HEK293 (cell line): Measurements from ENCODE around the gene ASCC3.

Source experiments
- CTCF ChIA-PET: fragments of 350-600 bp; formaldehyde crosslinking; extraction: SDS; loops from one replicate; lab custom pipeline; 2021; ENCODE audit warnings: antibody characterized with exemption; lab: Yijun Ruan, JAX
- POLR2A ChIA-PET: fragments of 300-600 bp; formaldehyde crosslinking; extraction: SDS; loops from one replicate; lab custom pipeline; 2020; ENCODE audit warnings: antibody characterized with exemption, inconsistent platforms; lab: Yijun Ruan, JAX
- H3K27ac ChIP-seq: fragments of 200-500 bp; sonication (Bioruptor generic); 2 replicates; pipeline ENCODE4 v1.5.1; 2014; ENCODE audit warnings: low read depth, low read length, control low read depth, inconsistent platforms; ENCODE audit errors: extremely low read depth
- H3K36me3 ChIP-seq, 2 experiments: fragments of 200-500 bp in 1 of 2; sonication (Bioruptor generic) in 1 of 2; 1 replicate in 1 of 2; 2 replicates in 1 of 2; pipeline ENCODE4 v1.5.1; 2014 to 2017; ENCODE audit warnings: inconsistent platforms in 2 of 2, low read length in 2 of 2; ENCODE audit not compliant: control insufficient read depth in 2 of 2, insufficient read depth in 1 of 2
- H3K4me1 ChIP-seq: fragments of 200-500 bp; sonication (Bioruptor generic); 2 replicates; pipeline ENCODE4 v1.5.1; 2014; ENCODE audit warnings: mild to moderate bottlenecking, low read length, inconsistent platforms; ENCODE audit not compliant: control insufficient read depth, insufficient read depth
- H3K4me3 ChIP-seq: 2 replicates; pipeline ENCODE4 v1.5.1; 2011; ENCODE audit warnings: low read depth, mild to moderate bottlenecking, control low read depth, low read length, moderate library complexity
- H3K9me3 ChIP-seq: fragments of 200-500 bp; sonication (Bioruptor generic); 2 replicates; pipeline ENCODE4 v1.5.1; 2014; ENCODE audit warnings: low read depth, low read length, inconsistent platforms; ENCODE audit not compliant: control insufficient read depth, insufficient read depth
- PRDM2 ChIP-seq: fragments of 450-650 bp; formaldehyde crosslinking; IDR thresholded peaks from 2 replicates; pipeline ENCODE4 v1.5.1; 2016; ENCODE audit warnings: missing biosample characterization, missing genetic modification characterization, borderline replicate concordance
- SALL2 ChIP-seq: fragments of 450-650 bp; formaldehyde crosslinking; IDR thresholded peaks from 2 replicates; pipeline ENCODE4 v1.5.0; 2017; ENCODE audit warnings: missing biosample characterization, mild to moderate bottlenecking, missing genetic modification characterization, borderline replicate concordance
- SETDB1 ChIP-seq: IDR thresholded peaks from one replicate; pipeline ENCODE4 v1.6.1; 2017; ENCODE audit warnings: mild to moderate bottlenecking, low read length, moderate library complexity, mixed read lengths; ENCODE audit not compliant: insufficient read length
- TSHZ1 ChIP-seq: fragments of 450-650 bp; formaldehyde crosslinking; IDR thresholded peaks from 2 replicates; pipeline ENCODE4 v1.5.1; 2016; ENCODE audit warnings: missing biosample characterization, missing genetic modification characterization, borderline replicate concordance
- ZBTB1 ChIP-seq: fragments of 450-650 bp; formaldehyde crosslinking; IDR thresholded peaks from 2 replicates; pipeline ENCODE4 v1.5.1; 2016; ENCODE audit warnings: missing biosample characterization, missing genetic modification characterization
- ZNF148 ChIP-seq: fragments of 450-650 bp; formaldehyde crosslinking; IDR thresholded peaks from 2 replicates; pipeline ENCODE4 v1.5.0; 2017; ENCODE audit warnings: missing biosample characterization, missing genetic modification characterization, borderline replicate concordance
- ZNF211 ChIP-seq: fragments of 450-650 bp; formaldehyde crosslinking; IDR thresholded peaks from 2 replicates; pipeline ENCODE4 v1.5.1; 2016; ENCODE audit warnings: low read depth, missing biosample characterization, missing genetic modification characterization
- ZNF664 ChIP-seq: fragments of 450-650 bp; formaldehyde crosslinking; IDR thresholded peaks from 2 replicates; pipeline ENCODE4 v1.5.1; 2016; ENCODE audit warnings: missing biosample characterization, missing genetic modification characterization
- TF ChIP-seq, protein P1 (sequence below): fragments of 450-650 bp; formaldehyde crosslinking; conservative IDR thresholded peaks from 2 replicates; pipeline ENCODE4 v1.5.1; 2016; ENCODE audit warnings: low read depth, missing biosample characterization, missing genetic modification characterization
- TF ChIP-seq, protein P2 (sequence below): fragments of 450-650 bp; formaldehyde crosslinking; IDR thresholded peaks from 2 replicates; pipeline ENCODE4 v1.5.1; 2016; ENCODE audit warnings: missing biosample characterization, missing genetic modification characterization, borderline replicate concordance

Gene ASCC3

DNA sequence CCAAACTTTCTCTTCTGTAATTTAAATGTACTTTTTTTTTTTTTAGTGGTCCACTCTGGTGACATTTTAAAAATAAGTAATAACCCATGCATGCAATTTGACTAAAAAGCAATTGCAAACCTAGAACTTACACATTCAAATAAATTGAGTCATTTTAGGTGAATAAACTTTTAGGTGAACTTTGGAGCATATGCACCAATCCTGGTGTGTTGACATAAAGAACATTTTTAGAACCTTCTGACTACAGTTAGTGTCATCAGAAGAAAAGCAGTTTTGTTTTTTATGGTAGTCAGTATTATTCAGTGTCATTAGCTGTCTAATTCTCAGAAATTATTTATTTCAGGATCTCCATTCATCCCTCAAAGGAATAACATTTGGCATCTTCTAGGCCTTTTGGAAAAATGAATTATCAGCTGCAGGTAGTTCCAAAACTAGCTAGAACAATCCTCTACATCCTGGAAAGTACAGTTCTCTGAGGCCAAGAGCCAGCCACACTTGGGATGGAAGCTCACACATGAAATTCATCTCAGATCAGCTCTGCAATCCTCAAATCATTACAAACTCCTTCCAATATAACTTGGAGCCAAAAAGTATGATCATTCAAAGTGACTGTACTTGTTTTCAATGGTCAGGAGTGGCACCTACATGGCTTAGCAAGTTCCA is 378.0 kb downstream of the ASCC3 start (continued):
- TF ChIP-seq ZNF148 (tag by site-specific recombination) (no peak), ZBTB1 (tag by site-specific recombination) (no peak), ZNF211 (tag by site-specific recombination) (no peak)

DNA sequence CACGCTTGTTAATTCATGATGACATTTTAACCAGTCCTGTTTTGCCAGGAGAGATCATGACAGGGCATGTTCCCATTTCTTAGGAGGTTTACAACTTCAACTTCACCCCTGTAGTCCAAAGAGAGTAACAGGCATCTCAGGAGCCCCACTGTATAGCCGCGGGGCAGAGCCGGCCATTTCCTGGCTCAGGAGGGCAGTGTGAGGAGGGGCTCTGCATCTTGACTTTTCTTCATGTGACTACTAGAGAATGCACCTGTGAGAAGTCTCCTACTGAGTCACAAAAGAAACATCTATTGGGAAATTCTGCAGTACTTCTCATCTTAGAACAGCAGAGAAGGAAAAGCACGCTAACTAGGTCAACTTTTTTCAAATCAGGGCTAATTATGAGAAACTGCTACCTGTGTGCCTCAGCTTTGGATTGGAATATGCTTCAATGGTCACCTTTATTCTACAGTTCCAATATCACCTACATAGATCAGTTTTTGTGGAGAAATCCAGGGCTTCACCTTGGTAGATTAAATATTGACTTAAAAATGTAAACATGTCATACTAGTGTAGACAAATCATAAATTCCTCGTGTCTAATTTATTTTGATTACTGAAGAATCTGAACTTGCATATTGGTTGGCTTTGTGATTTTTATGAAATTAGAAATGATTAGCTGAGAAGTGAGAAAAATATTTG is 387.8 kb downstream of the ASCC3 start:
- ChIA-PET POLR2A (no interaction called here), CTCF (interaction anchor here (0.5 to 1.5 kb wide), 11 partner anchors 8 to 626 kb away, joined by 3 to 10 read pairs (median 4); no protein-coding TSS in a partner anchor)
- H3K36me3 ChIP-seq: no peaks in the 10 kb centered on the region
- no peaks in the 10 kb centered on the region for H3K4me1 ChIP-seq
- H3K27ac ChIP-seq: no peak overlapping the region
- H3K9me3 ChIP-seq: no peaks in the 10 kb centered on the region
- no peak overlapping the region for H3K4me3 ChIP-seq
- no peak for TF ChIP-seq PRDM2
- TF ChIP-seq SETDB1: no peak
- TF ChIP-seq SALL2 (tag by site-specific recombination): no peak
- TF ChIP-seq, protein P1, sequence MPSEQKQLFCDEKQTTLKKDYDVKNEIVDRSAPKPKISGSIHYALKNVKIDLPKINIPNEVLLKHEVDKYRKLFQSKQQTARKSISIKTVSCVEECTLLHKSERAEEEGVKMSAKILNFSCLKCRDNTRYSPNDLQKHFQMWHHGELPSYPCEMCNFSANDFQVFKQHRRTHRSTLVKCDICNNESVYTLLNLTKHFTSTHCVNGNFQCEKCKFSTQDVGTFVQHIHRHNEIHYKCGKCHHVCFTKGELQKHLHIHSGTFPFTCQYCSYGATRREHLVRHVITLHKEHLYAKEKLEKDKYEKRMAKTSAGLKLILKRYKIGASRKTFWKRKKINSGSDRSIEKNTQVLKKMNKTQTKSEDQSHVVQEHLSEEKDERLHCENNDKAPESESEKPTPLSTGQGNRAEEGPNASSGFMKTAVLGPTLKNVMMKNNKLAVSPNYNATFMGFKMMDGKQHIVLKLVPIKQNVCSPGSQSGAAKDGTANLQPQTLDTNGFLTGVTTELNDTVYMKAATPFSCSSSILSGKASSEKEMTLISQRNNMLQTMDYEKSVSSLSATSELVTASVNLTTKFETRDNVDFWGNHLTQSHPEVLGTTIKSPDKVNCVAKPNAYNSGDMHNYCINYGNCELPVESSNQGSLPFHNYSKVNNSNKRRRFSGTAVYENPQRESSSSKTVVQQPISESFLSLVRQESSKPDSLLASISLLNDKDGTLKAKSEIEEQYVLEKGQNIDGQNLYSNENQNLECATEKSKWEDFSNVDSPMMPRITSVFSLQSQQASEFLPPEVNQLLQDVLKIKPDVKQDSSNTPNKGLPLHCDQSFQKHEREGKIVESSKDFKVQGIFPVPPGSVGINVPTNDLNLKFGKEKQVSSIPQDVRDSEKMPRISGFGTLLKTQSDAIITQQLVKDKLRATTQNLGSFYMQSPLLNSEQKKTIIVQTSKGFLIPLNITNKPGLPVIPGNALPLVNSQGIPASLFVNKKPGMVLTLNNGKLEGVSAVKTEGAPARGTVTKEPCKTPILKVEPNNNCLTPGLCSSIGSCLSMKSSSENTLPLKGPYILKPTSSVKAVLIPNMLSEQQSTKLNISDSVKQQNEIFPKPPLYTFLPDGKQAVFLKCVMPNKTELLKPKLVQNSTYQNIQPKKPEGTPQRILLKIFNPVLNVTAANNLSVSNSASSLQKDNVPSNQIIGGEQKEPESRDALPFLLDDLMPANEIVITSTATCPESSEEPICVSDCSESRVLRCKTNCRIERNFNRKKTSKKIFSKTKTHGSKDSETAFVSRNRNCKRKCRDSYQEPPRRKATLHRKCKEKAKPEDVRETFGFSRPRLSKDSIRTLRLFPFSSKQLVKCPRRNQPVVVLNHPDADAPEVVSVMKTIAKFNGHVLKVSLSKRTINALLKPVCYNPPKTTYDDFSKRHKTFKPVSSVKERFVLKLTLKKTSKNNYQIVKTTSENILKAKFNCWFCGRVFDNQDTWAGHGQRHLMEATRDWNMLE (tag by site-specific recombination): no peak
- no peak for TF ChIP-seq TSHZ1 (tag by site-specific recombination)
- no peak for TF ChIP-seq ZNF664 (tag by site-specific recombination)
- TF ChIP-seq, protein P2, sequence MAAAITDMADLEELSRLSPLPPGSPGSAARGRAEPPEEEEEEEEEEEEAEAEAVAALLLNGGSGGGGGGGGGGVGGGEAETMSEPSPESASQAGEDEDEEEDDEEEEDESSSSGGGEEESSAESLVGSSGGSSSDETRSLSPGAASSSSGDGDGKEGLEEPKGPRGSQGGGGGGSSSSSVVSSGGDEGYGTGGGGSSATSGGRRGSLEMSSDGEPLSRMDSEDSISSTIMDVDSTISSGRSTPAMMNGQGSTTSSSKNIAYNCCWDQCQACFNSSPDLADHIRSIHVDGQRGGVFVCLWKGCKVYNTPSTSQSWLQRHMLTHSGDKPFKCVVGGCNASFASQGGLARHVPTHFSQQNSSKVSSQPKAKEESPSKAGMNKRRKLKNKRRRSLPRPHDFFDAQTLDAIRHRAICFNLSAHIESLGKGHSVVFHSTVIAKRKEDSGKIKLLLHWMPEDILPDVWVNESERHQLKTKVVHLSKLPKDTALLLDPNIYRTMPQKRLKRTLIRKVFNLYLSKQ (tag by site-specific recombination): no peak
